OCI-LY7 (cell line): ENCODE data around the gene PIEZO1. TPM values are rescaled to one million over a fixed set of nuclear protein-coding genes. Genes with fewer than 3 reads are reported as not detected.
A peak's percentile ranks its signal among the peaks of the same experiment; 100 is the strongest.

ENCODE experiments used
- BruUV-seq: library from RNA; stranded (reverse); fragments of 400-500 nt; replicated peaks from 2 replicates; lab custom pipeline; 2021; lab: Mats Ljungman, UMichigan
- CTCF ChIA-PET: fragments of 300-600 bp; sonication (Branson Sonifier 250); formaldehyde crosslinking; loops from one replicate; lab custom pipeline; 2022; ENCODE audit warnings: antibody characterized with exemption; ENCODE audit not compliant: unreplicated experiment; lab: Charles Lee
- POLR2A ChIA-PET: fragments of 300-600 bp; sonication (Branson Sonifier 250); formaldehyde crosslinking; loops from one replicate; lab custom pipeline; 2022; ENCODE audit warnings: antibody characterized with exemption; lab: Charles Lee
- DNase-seq: peaks from one replicate; pipeline ENCODE4 v3.0.0-alpha.2; 2015; ENCODE audit warnings: low spot score
- H2AFZ ChIP-seq: fragments of 200-600 bp; sonication (generic), shearing (Covaris generic); 2 replicates; pipeline ENCODE4 v1.6.1; 2014; ENCODE audit warnings: mild to moderate bottlenecking, antibody characterized with exemption, low read length, moderate library complexity
- H3K27ac ChIP-seq: fragments of 200-600 bp; sonication (generic); 2 replicates; pipeline ENCODE4 v1.5.1; 2014; ENCODE audit warnings: mixed run types, low read depth, mild to moderate bottlenecking, moderate library complexity, low read length, inconsistent platforms; ENCODE audit not compliant: poor library complexity, severe bottlenecking
- H3K36me3 ChIP-seq: fragments of 200-600 bp; sonication (generic); 2 replicates; pipeline ENCODE4 v1.6.1; 2014; ENCODE audit warnings: mild to moderate bottlenecking, antibody characterized with exemption, low read length, moderate library complexity, mixed read lengths; ENCODE audit not compliant: insufficient read depth
- H3K4me1 ChIP-seq: fragments of 200-600 bp; sonication (generic); 2 replicates; pipeline ENCODE4 v1.5.1; 2014; ENCODE audit warnings: mild to moderate bottlenecking, low read length; ENCODE audit not compliant: insufficient read depth, poor library complexity, severe bottlenecking
- H3K4me2 ChIP-seq: fragments of 200-600 bp; sonication (generic); 2 replicates; pipeline ENCODE4 v1.6.1; 2014; ENCODE audit warnings: mild to moderate bottlenecking, low read length
- H3K4me3 ChIP-seq: fragments of 200-600 bp; sonication (generic); 2 replicates; pipeline ENCODE4 v1.5.1; 2014; ENCODE audit warnings: mild to moderate bottlenecking, low read depth, low read length; ENCODE audit not compliant: poor library complexity, severe bottlenecking
- H3K79me2 ChIP-seq: fragments of 200-600 bp; sonication (generic); 2 replicates; pipeline ENCODE4 v1.6.1; 2016; ENCODE audit warnings: low read depth, mild to moderate bottlenecking, low read length, moderate library complexity, mixed read lengths; ENCODE audit not compliant: insufficient read depth
- H3K9me2 ChIP-seq: fragments of 200-600 bp; sonication (generic); 2 replicates; pipeline ENCODE4 v1.6.1; 2016; ENCODE audit warnings: mild to moderate bottlenecking, low read length, mixed read lengths; ENCODE audit not compliant: insufficient read depth
- H3K9me3 ChIP-seq: fragments of 200-600 bp; sonication (generic); 2 replicates; pipeline ENCODE4 v1.6.1; 2014; ENCODE audit warnings: mild to moderate bottlenecking, mixed run types, low read length, mixed read lengths
- H4K20me1 ChIP-seq: fragments of 200-600 bp; sonication (generic); 2 replicates; pipeline ENCODE4 v1.6.1; 2014; ENCODE audit warnings: mild to moderate bottlenecking, antibody characterized with exemption, low read length, moderate library complexity, mixed read lengths; ENCODE audit not compliant: insufficient read depth
- CTCF ChIP-seq: fragments of 200-600 bp; sonication (generic); conservative IDR thresholded peaks from 2 replicates; pipeline ENCODE4 v1.5.1; 2014; ENCODE audit warnings: mild to moderate bottlenecking, antibody characterized with exemption, low read length, moderate library complexity, mixed read lengths
- EZH2phosphoT487 ChIP-seq: fragments of 200-600 bp; sonication (generic); IDR thresholded peaks from 2 replicates; pipeline ENCODE4 v1.6.1; 2018; ENCODE audit warnings: low read depth, borderline replicate concordance, mild to moderate bottlenecking, mixed run types, antibody characterized with exemption, low read length, moderate library complexity, mixed read lengths
- intact Hi-C: fragments of 100-400 bp; cut with micrococcal nuclease; formaldehyde crosslinking; loops from one replicate; pipeline ENCODE4 v1.10.0; 2022; ENCODE audit not compliant: unreplicated experiment
- total RNA-seq, 2 experiments: library from RNA; depleted of rRNA in 1 of 2; stranded (reverse); fragments of >200 nt in 1 of 2; shearing (Covaris generic) in 1 of 2; gene quantifications; 2 replicates each; pipeline ENCODE4 v1.2.3, GENCODE V29; 2014 to 2022

The PIEZO1 gene
- total RNA-seq, 2 experiments from 2014 or later: 144 to 154 TPM

- H3K27ac ChIP-seq: peak overlapping the region; percentile 71
- H3K9me2 ChIP-seq: no peaks in the 10 kb centered on the region
- H3K9me3 ChIP-seq: no peaks in the 10 kb centered on the region
- H2AFZ ChIP-seq: no peak overlapping the region
- CTCF ChIA-PET: interaction anchor here (0.8 kb wide), 1 partner anchor 21 kb away, joined by 4 read pairs; no protein-coding TSS in a partner anchor
- intact Hi-C loops: loop anchor here (1.0 to 5.0 kb wide), 3 partner anchors 51 to 130 kb away; partner anchors contain the start of genes CYBA and ZC3H18
- peak overlapping the region; percentile 79 for H3K4me2 ChIP-seq
- POLR2A ChIA-PET: interaction anchor here (0.7 kb wide), 1 partner anchor 99 kb away, joined by 3 read pairs; no protein-coding TSS in a partner anchor
- no peak for TF ChIP-seq EZH2phosphoT487
- TF ChIP-seq CTCF: no peak
- H3K79me2 ChIP-seq: peaks cover 24% of the 10 kb centered on the region; the same call in 1 of the 2 replicates
- H3K4me1 ChIP-seq: peaks cover 71% of the 10 kb centered on the region
- H4K20me1 ChIP-seq: no peaks in the 10 kb centered on the region
- BruUV-seq: no TSS peak
- H3K36me3 ChIP-seq: peaks cover 23% of the 10 kb centered on the region; the same call in 1 of the 2 replicates
- peak; percentile 32 for DNase-seq
- H3K4me3 ChIP-seq: peak overlapping the region; percentile 89
Measured at GRCh38 chr16:88702371-88703210, 82.4 kb downstream of the PIEZO1 start.

GRCh38 chr16:88701581-88702370, 83.2 kb downstream of the PIEZO1 start:
- ChIA-PET POLR2A (interaction anchor here (1.1 kb wide), 1 partner anchor 62 kb away, joined by 4 read pairs; no protein-coding TSS in a partner anchor), CTCF (interaction anchor here (0.8 kb wide), 1 partner anchor 21 kb away, joined by 4 read pairs; no protein-coding TSS in a partner anchor)
- BruUV-seq: no TSS peak
- Histone ChIP-seq H3K79me2 (peaks cover 16% of the 10 kb centered on the region; the same call in 1 of the 2 replicates), H3K4me2 (peak overlapping the region; percentile 79), H3K36me3 (peaks cover 24% of the 10 kb centered on the region; the same call in 1 of the 2 replicates), H3K9me2 (no peaks in the 10 kb centered on the region), H3K4me3 (peak overlapping the region; percentile 89), H3K27ac (peak overlapping the region; percentile 71), H2AFZ (no peak overlapping the region), H3K4me1 (peaks cover 67% of the 10 kb centered on the region), H3K9me3 (no peaks in the 10 kb centered on the region), H4K20me1 (no peaks in the 10 kb centered on the region)
- intact Hi-C loops: loop anchor here (1.0 to 5.0 kb wide), 3 partner anchors 20 to 129 kb away; partner anchors contain the start of gene ZC3H18
- DNase-seq: no peak
- TF ChIP-seq CTCF (no peak), EZH2phosphoT487 (no peak)
